AG04450 (cell line): ENCODE results near the gene USF3. TPM values are rescaled to one million over a fixed set of nuclear protein-coding genes. Genes with fewer than 3 reads are reported as not detected.

Source experiments
- CTCF ChIA-PET: fragments of 300-600, 350-600 bp; formaldehyde crosslinking; extraction: SDS; loops from one replicate; lab custom pipeline; 2022; ENCODE audit warnings: antibody characterized with exemption, inconsistent platforms; lab: Charles Lee
- POLR2A ChIA-PET: fragments of 350-600 bp; formaldehyde crosslinking; extraction: SDS; loops from one replicate; lab custom pipeline; 2021; ENCODE audit warnings: antibody characterized with exemption, inconsistent platforms; lab: Yijun Ruan, JAX
- DNase-seq: peaks from one replicate; pipeline ENCODE4 v3.0.0-alpha.2; 2011; ENCODE audit warnings: low read depth, low spot score
- H3K27ac ChIP-seq: one replicate; pipeline ENCODE4 v1.5.1; 2012; ENCODE audit warnings: low read depth, low read length, control low read depth
- H3K27me3 ChIP-seq: one replicate; pipeline ENCODE4 v1.6.0; 2012; ENCODE audit warnings: low read length; ENCODE audit not compliant: control insufficient read depth, insufficient read depth
- H3K4me3 ChIP-seq: 2 replicates; pipeline ENCODE4 v1.5.1; 2011; ENCODE audit warnings: mild to moderate bottlenecking, low read depth, low read length, control low read depth
- H3K9me3 ChIP-seq: 2 replicates; pipeline ENCODE4 v1.5.1; 2012; ENCODE audit warnings: low read length; ENCODE audit not compliant: control insufficient read depth, insufficient read depth
- polyA plus RNA-seq: library from polyadenylated mRNA; depleted of rRNA; stranded (reverse); fragments of >200 nt; gene quantifications from 2 replicates; pipeline ENCODE4 v1.2.3, GENCODE V29; 2011
- TF ChIP-seq, protein P1 (sequence below): IDR thresholded peaks from 2 replicates; pipeline ENCODE4 v1.5.1; 2011; ENCODE audit warnings: low read depth, low read length, control low read depth, inconsistent platforms

USF3 gene
- polyA plus RNA-seq, 1 experiment: 15.4 TPM

DNA sequence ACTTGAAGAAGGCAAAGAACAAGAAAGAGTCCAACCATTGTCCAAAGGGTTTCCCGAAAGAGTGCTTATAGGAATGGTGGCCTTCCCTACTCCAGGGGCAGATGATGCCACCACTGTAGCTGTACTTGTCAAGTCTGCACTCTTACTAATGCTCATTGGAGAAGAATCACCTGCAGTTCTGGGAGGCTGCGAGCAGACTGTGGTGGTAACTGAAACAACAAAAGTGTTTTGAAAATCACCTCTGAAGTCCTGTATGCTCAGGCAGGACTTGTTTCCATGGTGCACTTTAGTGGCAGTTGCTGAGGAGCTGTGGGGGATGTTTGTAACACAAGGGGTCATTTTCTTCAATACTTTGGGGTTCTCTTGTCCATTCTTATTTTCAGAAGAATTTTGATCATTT is 36.0 kb downstream of the USF3 start:
- H3K4me3 ChIP-seq: no peak overlapping the region
- TF ChIP-seq, protein P1, sequence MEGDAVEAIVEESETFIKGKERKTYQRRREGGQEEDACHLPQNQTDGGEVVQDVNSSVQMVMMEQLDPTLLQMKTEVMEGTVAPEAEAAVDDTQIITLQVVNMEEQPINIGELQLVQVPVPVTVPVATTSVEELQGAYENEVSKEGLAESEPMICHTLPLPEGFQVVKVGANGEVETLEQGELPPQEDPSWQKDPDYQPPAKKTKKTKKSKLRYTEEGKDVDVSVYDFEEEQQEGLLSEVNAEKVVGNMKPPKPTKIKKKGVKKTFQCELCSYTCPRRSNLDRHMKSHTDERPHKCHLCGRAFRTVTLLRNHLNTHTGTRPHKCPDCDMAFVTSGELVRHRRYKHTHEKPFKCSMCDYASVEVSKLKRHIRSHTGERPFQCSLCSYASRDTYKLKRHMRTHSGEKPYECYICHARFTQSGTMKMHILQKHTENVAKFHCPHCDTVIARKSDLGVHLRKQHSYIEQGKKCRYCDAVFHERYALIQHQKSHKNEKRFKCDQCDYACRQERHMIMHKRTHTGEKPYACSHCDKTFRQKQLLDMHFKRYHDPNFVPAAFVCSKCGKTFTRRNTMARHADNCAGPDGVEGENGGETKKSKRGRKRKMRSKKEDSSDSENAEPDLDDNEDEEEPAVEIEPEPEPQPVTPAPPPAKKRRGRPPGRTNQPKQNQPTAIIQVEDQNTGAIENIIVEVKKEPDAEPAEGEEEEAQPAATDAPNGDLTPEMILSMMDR: no peak
- POLR2A ChIA-PET: interaction anchor here (0.9 kb wide), 1 partner anchor 36 kb away, joined by 3 read pairs; the partner anchor contains the start of gene USF3
- no peaks in the 10 kb centered on the region for H3K27me3 ChIP-seq
- H3K27ac ChIP-seq: peak overlapping the region; percentile 92
- no peaks in the 10 kb centered on the region for H3K9me3 ChIP-seq
- no peak for DNase-seq
- CTCF ChIA-PET: interaction anchor here (0.6 kb wide), 1 partner anchor 20 kb away, joined by 11 read pairs; no protein-coding TSS in a partner anchor

DNA sequence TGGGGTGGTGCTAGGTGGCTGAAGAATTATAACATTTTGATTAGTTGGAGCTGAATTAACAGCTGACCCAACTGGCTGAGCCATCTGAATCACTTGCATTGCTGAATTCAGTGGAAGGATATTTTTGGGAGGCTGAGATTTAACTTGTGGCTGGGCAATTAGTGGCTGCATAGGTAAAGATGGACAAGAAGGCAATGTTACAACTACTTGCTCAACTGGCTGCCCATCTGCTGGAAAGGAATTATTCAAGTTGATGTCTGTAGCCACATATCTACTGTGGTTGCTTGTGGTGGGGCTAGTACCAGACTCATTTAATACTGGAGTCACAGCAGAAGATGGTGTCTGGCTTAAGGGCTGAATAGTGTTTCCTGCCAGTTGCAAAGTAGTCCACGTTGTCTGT is 36.4 kb downstream of the USF3 start:
- Histone ChIP-seq H3K27ac (no peak overlapping the region), H3K9me3 (no peaks in the 10 kb centered on the region), H3K27me3 (no peaks in the 10 kb centered on the region), H3K4me3 (no peak overlapping the region)
- POLR2A ChIA-PET: no interaction called here
- no peak for DNase-seq
- CTCF ChIA-PET: interaction anchor here (0.6 kb wide), 1 partner anchor 20 kb away, joined by 11 read pairs; no protein-coding TSS in a partner anchor
- TF ChIP-seq, protein P1: no peak

- Histone ChIP-seq H3K27ac (no peak overlapping the region), H3K4me3 (no peak overlapping the region), H3K9me3 (no peaks in the 10 kb centered on the region), H3K27me3 (no peaks in the 10 kb centered on the region)
- TF ChIP-seq, protein P1: no peak
- ChIA-PET POLR2A (no interaction called here), CTCF (no interaction called here)
- no peak for DNase-seq
These were observed 37.3 kb downstream of the USF3 start for GRCh38 chr3:113659101-113659541.

DNA sequence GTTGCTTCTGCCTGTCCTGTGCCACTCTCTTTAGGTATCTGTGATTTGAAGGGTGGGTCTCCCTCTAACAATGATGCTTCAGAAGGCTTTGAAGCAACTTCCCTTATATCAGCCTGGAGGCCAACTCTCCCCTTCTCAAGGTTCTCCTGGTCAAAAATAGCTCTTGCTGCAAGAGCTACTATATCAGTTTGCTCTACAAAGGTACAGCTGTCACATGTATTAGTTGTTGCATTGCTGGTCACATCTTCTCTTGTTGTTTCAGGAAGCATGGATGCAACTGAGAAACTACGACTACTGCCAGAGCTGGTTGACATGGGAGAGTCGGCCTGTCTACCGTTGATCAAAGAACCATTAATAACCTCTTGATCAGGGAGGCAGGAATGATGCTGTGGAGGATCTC is 38.3 kb downstream of the USF3 start:
- H3K27me3 ChIP-seq: no peaks in the 10 kb centered on the region
- no peaks in the 10 kb centered on the region for H3K9me3 ChIP-seq
- TF ChIP-seq, protein P1: no peak
- POLR2A ChIA-PET: no interaction called here
- H3K27ac ChIP-seq: no peak overlapping the region
- CTCF ChIA-PET: no interaction called here
- no peak overlapping the region for H3K4me3 ChIP-seq
- DNase-seq: no peak

DNA sequence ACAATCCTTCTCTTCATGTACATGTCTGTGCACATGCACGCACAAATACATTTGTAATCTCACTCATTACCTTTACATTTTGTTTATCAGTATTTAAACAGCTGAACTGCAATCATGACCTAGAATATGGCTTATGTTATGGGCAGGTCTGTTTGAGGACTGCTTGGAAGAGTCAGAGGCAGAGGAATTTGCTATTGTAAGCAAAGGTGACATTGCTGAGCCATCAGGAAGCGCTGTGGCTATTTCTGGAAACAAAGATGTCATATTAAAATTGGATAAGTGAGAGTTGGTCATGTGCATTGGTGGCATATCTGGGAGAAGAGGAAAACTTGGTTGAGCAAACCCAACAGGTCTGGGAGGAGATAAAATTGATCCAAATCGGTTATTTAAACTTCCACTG is 41.6 kb downstream of the USF3 start:
- TF ChIP-seq, protein P1: no peak
- CTCF ChIA-PET: interaction anchor here (0.5 kb wide), 1 partner anchor 135 kb away, joined by 7 read pairs; no protein-coding TSS in a partner anchor
- no peak for DNase-seq
- H3K27me3 ChIP-seq: no peaks in the 10 kb centered on the region
- POLR2A ChIA-PET: no interaction called here
- H3K27ac ChIP-seq: no peak overlapping the region
- no peak overlapping the region for H3K4me3 ChIP-seq
- H3K9me3 ChIP-seq: no peaks in the 10 kb centered on the region
